ENCODE measurements around the gene SLC2A9.

Gene SLC2A9

DNA sequence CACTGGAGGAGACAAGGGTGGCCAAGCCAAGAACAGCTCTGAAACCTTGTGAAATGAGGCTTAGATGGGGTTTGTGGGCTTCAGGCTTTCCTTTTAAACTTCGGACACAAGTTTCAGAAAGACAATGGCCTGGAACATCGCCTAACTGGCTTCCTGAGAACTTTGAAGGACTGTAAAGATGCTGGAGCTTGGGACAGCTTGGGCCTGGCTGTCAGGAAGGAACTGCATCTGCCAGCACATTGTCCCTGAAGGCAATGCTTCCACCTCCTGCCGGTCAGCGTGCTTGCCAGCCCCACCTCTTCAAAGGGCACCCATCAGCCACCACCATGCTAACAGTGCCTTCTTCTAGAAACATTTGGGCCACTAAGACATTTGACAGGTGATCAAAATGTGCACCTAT, 132.0 kb downstream of the SLC2A9 start:
- TF ChIP-seq ZC3H10 (CRISPR knock-in tag; IDR thresholded peaks at IDR 0.05), result no peak
- no peak for TF ChIP-seq CSDC2 (CRISPR knock-in tag; IDR thresholded peaks at IDR 0.05)
- ATAC-seq, result no peak

- ATAC-seq, result no peak
- TF ChIP-seq OSR1 (CRISPR knock-in tag; IDR thresholded peaks at IDR 0.05), result no peak
- TF ChIP-seq ZNF8 (CRISPR knock-in tag; IDR thresholded peaks at IDR 0.05), result no peak
- TF ChIP-seq ZFP3 (CRISPR knock-in tag; IDR thresholded peaks at IDR 0.05), result no peak
- no peak for TF ChIP-seq PPARA (CRISPR knock-in tag; IDR thresholded peaks at IDR 0.05; ENCODE audit: borderline replicate concordance)
- no peak for TF ChIP-seq RARB (CRISPR knock-in tag; IDR thresholded peaks at IDR 0.05)
- no peak for TF ChIP-seq ZNF70 (CRISPR knock-in tag; IDR thresholded peaks at IDR 0.05)
- no peak for TF ChIP-seq GLIS3 (CRISPR knock-in tag; IDR thresholded peaks at IDR 0.05)
- TF ChIP-seq ESRRG (CRISPR knock-in tag; IDR thresholded peaks at IDR 0.05), result no peak
- no peak for TF ChIP-seq ZC3H10 (CRISPR knock-in tag; IDR thresholded peaks at IDR 0.05)
- TF ChIP-seq ZFP30 (CRISPR knock-in tag; IDR thresholded peaks at IDR 0.05), result no peak
- TF ChIP-seq, protein P1, sequence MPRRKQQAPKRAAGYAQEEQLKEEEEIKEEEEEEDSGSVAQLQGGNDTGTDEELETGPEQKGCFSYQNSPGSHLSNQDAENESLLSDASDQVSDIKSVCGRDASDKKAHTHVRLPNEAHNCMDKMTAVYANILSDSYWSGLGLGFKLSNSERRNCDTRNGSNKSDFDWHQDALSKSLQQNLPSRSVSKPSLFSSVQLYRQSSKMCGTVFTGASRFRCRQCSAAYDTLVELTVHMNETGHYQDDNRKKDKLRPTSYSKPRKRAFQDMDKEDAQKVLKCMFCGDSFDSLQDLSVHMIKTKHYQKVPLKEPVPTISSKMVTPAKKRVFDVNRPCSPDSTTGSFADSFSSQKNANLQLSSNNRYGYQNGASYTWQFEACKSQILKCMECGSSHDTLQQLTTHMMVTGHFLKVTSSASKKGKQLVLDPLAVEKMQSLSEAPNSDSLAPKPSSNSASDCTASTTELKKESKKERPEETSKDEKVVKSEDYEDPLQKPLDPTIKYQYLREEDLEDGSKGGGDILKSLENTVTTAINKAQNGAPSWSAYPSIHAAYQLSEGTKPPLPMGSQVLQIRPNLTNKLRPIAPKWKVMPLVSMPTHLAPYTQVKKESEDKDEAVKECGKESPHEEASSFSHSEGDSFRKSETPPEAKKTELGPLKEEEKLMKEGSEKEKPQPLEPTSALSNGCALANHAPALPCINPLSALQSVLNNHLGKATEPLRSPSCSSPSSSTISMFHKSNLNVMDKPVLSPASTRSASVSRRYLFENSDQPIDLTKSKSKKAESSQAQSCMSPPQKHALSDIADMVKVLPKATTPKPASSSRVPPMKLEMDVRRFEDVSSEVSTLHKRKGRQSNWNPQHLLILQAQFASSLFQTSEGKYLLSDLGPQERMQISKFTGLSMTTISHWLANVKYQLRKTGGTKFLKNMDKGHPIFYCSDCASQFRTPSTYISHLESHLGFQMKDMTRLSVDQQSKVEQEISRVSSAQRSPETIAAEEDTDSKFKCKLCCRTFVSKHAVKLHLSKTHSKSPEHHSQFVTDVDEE (CRISPR knock-in tag; IDR thresholded peaks at IDR 0.05), result no peak
- no peak for TF ChIP-seq SNAI2 (CRISPR knock-in tag; IDR thresholded peaks at IDR 0.05)
- no peak for TF ChIP-seq TOX (CRISPR knock-in tag; IDR thresholded peaks at IDR 0.05; ENCODE audit: borderline replicate concordance)
- no peak for TF ChIP-seq CSDC2 (CRISPR knock-in tag; IDR thresholded peaks at IDR 0.05)
These were observed 135.3 kb downstream of the SLC2A9 start for GRCh38 chr4:9885958-9886357.

DNA sequence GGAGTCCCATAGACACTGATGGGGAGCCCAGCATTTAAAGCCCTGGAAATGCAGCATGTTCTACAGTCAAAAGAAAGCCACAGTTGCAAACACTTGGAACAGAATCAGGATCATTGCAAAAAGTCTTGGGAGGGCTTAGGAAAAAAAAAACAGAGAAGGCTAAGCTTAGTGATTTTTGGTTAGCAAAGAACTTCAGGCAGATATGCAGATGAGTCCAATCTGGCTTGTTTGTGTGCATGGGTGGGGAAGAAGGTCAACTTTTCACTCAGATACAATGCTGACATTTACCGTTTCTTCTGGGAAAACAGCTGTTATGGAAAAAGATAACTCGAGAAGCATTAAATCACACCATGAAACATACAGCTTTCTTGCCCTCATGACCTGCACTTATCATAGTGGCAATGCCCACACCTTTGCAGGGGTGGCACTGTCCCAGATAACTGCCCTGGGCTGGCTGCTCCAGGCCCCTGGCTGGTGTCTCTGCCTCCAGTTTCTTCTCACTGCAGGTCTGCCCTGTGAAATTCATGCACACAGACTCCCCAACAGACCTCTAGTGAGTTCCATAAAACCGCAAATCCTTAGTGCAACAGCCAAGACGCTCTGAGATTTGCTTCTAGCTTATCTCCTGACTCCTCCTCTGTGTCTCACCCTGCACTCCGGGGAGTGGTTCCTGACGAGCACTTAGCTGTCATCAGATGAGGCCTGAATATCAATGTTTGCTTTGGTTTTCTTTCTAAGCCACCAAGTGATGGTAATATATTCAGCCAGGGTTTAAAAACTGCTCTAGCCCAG, 140.7 kb downstream of the SLC2A9 start:
- no peak for ATAC-seq
- TF ChIP-seq PPARA (CRISPR knock-in tag; IDR thresholded peaks at IDR 0.05; ENCODE audit: borderline replicate concordance) (no peak), ISL1 (CRISPR knock-in tag; IDR thresholded peaks at IDR 0.05) (no peak), CSDC2 (CRISPR knock-in tag; IDR thresholded peaks at IDR 0.05) (no peak), OSR1 (CRISPR knock-in tag; IDR thresholded peaks at IDR 0.05) (no peak), ESRRG (CRISPR knock-in tag; IDR thresholded peaks at IDR 0.05) (no peak), RARB (CRISPR knock-in tag; IDR thresholded peaks at IDR 0.05) (no peak), ZNF8 (CRISPR knock-in tag; IDR thresholded peaks at IDR 0.05) (no peak), GLIS3 (CRISPR knock-in tag; IDR thresholded peaks at IDR 0.05) (no peak), ZNF70 (CRISPR knock-in tag; IDR thresholded peaks at IDR 0.05) (no peak), CREB5 (CRISPR knock-in tag; IDR thresholded peaks at IDR 0.05; ENCODE audit: low read depth) (no peak), ZFP3 (CRISPR knock-in tag; IDR thresholded peaks at IDR 0.05) (no peak), SNAI2 (CRISPR knock-in tag; IDR thresholded peaks at IDR 0.05) (no peak), TCF4 (CRISPR knock-in tag; IDR thresholded peaks at IDR 0.05; ENCODE audit: borderline replicate concordance) (no peak), ARNTL (CRISPR knock-in tag; IDR thresholded peaks at IDR 0.05; ENCODE audit: borderline replicate concordance, low read depth) (no peak)
- TF ChIP-seq, protein P2, sequence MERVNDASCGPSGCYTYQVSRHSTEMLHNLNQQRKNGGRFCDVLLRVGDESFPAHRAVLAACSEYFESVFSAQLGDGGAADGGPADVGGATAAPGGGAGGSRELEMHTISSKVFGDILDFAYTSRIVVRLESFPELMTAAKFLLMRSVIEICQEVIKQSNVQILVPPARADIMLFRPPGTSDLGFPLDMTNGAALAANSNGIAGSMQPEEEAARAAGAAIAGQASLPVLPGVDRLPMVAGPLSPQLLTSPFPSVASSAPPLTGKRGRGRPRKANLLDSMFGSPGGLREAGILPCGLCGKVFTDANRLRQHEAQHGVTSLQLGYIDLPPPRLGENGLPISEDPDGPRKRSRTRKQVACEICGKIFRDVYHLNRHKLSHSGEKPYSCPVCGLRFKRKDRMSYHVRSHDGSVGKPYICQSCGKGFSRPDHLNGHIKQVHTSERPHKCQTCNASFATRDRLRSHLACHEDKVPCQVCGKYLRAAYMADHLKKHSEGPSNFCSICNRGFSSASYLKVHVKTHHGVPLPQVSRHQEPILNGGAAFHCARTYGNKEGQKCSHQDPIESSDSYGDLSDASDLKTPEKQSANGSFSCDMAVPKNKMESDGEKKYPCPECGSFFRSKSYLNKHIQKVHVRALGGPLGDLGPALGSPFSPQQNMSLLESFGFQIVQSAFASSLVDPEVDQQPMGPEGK (CRISPR knock-in tag; IDR thresholded peaks at IDR 0.05; ENCODE audit: borderline replicate concordance), result no peak
- TF ChIP-seq, protein P1 (CRISPR knock-in tag; IDR thresholded peaks at IDR 0.05), result no peak
- TF ChIP-seq, protein P3, sequence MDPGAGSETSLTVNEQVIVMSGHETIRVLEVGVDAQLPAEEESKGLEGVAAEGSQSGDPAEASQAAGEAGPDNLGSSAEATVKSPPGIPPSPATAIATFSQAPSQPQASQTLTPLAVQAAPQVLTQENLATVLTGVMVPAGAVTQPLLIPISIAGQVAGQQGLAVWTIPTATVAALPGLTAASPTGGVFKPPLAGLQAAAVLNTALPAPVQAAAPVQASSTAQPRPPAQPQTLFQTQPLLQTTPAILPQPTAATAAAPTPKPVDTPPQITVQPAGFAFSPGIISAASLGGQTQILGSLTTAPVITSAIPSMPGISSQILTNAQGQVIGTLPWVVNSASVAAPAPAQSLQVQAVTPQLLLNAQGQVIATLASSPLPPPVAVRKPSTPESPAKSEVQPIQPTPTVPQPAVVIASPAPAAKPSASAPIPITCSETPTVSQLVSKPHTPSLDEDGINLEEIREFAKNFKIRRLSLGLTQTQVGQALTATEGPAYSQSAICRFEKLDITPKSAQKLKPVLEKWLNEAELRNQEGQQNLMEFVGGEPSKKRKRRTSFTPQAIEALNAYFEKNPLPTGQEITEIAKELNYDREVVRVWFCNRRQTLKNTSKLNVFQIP (CRISPR knock-in tag; IDR thresholded peaks at IDR 0.05; ENCODE audit: borderline replicate concordance, low read depth), result no peak
